Activated T-helper 9 cell treated with anti-CD3 and anti-CD28 coated beads, Interleukin-2, amount 50 U/mL, for 16 hours (primary cell): Measurements from ENCODE around the gene APPL1.

Source experiments
- DNase-seq: peaks from one replicate; pipeline ENCODE4 v3.0.0-alpha.2; 2020; ENCODE audit warnings: low read depth

APPL1 gene, protein sequence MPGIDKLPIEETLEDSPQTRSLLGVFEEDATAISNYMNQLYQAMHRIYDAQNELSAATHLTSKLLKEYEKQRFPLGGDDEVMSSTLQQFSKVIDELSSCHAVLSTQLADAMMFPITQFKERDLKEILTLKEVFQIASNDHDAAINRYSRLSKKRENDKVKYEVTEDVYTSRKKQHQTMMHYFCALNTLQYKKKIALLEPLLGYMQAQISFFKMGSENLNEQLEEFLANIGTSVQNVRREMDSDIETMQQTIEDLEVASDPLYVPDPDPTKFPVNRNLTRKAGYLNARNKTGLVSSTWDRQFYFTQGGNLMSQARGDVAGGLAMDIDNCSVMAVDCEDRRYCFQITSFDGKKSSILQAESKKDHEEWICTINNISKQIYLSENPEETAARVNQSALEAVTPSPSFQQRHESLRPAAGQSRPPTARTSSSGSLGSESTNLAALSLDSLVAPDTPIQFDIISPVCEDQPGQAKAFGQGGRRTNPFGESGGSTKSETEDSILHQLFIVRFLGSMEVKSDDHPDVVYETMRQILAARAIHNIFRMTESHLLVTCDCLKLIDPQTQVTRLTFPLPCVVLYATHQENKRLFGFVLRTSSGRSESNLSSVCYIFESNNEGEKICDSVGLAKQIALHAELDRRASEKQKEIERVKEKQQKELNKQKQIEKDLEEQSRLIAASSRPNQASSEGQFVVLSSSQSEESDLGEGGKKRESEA

DNA sequence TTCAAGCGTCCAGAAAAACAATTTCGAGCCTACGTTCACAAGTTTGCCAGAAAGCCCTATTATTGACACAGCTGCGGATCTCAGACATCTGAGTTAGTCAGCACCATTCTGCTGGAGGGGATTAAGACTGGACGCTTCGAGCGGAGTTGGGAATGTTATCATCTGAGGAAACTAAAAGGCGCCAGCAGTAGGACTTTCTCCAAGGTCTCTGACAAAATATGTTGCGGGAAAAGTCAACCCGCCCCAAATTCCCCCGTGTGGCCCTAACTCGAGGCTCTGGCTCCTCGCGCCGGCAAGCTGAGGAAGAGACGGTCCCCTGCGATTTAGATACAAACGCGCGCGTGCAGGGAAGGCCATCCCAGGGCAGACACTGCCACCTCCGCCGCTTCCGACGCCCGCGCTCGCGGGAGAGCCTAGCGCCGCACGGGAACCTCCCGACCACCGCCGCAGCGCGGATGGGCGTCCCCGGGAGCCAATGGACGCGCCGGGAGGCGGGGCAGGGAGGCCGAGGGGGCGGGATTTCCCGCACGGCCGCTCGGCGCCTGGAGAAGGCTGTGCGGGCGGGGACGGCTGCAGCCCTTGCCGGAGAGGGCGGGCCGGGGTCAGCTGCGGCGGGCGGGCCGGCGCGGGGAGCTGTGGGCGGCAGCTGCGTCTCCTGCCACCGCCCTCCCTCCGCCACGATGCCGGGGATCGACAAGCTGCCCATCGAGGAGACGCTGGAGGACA, at the start of gene APPL1:
TSS of gene APPL1 (plus strand) at position 526 of the 726 bp plus-strand sequence. CDS start at position 681, 155 bp downstream.
- peak; percentile 81 for DNase-seq

- DNase-seq, result no peak
Observed at GRCh38 chr3:57179580-57180410, 47.7 kb upstream of the APPL1 start.

GRCh38 chr3:57184526-57184925, 43.0 kb upstream of the APPL1 start:
- no peak for DNase-seq

DNA sequence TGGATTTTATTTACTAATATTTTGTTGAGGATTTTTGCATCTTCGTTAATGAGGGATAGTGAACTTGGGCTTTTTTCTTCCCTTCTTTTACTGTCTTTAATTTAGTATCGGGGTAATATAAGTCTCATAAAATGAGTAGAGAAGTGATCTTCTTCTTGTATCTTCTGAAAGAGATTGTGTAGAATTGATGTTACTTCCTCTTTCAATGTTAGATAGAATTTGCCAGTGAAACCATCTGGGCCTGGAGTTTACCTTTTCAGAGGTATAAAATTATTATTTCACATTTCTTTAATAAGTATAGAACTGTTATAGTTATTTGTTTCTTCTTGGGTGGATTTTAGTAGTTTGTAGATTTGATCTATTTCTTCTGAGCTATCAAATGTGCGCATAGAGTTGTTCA, 35.5 kb upstream of the APPL1 start:
- no peak for DNase-seq

DNA sequence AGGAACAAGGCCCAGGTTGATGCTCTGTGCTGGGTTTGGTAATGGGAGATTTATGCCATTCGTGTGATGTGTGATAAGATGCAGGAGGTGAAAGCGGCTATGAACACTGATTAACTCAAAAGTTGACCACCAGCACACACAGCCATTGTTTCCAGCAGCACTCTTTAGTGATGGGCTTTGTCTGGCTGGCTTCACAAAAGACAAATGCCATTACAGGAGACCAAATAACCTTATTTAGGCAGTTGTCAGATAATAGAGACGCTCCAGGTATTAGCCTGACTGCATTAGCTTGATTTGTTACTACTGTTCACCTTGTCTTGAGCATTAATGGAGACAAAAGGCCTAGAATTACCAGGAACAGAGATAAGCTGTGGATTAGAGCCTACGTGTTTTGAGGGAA, 32.9 kb upstream of the APPL1 start:
- DNase-seq, result no peak

DNA sequence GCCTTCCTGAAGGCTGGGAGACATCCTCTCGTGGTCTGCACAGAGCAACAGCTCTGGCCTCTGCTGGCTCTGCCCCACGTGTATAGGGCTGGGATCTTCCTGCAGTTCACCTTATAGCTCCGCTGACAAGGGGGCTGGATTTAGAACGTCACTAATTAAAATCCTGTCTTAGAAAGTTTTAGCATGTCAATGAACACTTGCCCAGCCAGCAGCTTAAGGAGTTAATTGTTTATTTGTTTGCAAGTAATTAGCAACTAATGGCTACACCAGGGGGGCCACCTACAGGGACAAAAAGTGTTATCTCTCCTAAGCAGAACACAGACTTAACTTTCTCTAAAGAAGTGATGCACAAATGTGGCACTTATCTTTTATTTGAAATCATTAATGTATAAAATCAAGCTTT, 27.6 kb upstream of the APPL1 start, which contains the start of gene HESX1:
TSS of gene HESX1 (minus strand) at position 84 of the 403 bp plus-strand sequence. CDS start at position 24, 60 bp downstream.
- DNase-seq, result no peak

- DNase-seq, result no peak
Observed at GRCh38 chr3:57206423-57206822, 21.1 kb upstream of the APPL1 start.

- DNase-seq, result no peak
Observed at GRCh38 chr3:57221883-57222282, 5.6 kb upstream of the APPL1 start.

DNA sequence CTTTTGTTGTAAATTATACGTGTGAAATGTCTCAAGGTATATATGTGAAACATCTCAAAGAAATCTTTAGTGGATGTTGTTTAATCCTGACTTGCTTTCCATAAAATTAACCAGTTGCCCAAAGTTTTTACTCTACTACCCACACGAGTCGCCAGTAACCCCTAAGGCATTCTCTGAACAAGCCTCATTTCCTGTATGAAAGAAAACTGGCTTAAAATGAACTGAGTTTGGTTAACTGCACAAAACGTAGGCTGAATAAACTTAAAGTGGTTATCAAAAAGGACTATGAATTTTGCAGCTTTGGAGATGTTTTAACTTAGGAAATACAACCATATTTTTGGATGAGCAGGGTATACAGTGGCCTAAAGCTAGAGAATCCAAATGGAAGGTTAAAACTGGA, 2.7 kb upstream of the APPL1 start:
- DNase-seq, result no peak

- DNase-seq, result no peak
Observed at GRCh38 chr3:57226176-57226575, 1.4 kb upstream of the APPL1 start.

GRCh38 chr3:57227930-57228751, 612 bp downstream of the APPL1 start:
- DNase-seq, result peak; percentile 17

DNA sequence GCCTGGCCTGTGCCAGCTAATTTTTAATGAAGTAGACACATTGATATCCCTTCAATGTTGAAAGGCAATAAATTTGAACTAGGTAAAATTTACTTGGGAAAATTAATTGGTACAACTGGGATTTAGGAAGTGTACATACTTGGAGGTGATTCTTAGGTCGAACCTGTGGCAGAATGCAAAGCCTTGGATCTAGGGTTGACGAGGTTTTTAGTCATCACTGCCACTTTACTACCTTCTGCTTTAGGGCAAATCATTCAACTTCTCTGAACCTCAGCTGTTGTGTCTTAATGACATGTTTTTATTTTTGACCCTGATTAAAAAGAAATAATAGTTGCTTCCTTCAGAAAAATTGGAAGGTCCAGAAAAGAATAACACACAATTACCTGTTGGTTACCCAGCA, 2.5 kb downstream of the APPL1 start:
- DNase-seq, result no peak

DNA sequence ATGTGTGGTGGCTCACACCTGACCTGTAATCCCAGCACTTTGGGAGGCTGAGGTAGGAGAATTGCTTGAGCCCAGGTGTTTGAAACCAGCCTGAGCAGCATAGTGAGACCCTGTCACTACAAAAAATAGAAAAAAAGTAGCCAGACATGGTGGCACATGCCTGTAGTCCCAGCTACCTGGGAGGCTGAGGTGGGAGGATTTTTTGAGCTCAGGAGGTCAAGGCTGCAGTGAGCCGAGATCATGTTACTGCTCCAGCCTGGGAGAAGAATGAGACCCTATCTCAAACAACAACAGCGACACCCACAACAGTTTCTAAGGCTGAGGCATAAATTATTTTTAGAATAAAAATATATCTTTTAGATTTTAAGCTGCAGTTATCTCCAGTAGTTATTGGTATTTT, 6.3 kb downstream of the APPL1 start:
- no peak for DNase-seq

- no peak for DNase-seq
Observed at GRCh38 chr3:57234613-57235575, 7.4 kb downstream of the APPL1 start.

DNA sequence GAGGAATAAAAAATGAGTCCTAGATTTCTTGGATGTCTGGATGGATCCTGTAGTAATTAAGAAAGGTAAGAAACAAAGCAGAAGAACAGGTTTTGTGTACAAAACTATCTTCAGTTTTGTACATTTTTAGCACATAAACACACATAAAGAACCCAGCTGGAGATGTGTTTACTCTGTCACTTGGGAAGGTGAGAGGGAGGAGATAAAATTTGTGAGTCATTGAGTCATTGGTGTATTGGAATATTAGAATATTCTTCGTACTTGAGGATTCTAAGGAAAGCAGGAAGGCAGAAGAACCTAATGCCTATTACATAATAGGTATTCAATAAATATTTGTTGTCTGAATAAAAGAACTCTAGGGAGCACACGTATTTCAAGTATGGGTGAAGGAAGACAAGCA, 17.4 kb downstream of the APPL1 start:
- no peak for DNase-seq

- DNase-seq, result no peak
Observed at GRCh38 chr3:57252404-57252803, 24.9 kb downstream of the APPL1 start.

DNA sequence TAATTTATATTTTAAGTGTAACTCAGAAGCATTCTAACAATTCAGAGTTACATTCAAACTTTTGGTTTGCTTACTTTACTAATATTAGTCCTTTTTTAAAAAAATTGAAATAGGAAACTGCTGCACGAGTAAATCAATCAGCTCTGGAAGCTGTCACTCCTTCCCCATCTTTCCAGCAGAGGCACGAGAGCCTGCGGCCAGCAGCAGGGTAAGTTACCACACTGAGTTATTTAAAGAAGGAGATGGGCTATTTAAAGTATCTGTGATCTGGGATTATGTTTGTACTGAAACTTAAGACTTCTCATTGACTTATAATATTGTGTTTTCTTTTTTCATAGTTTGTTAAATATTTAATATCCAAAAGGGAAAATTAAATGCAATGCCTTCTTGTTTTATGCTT, 29.3 kb downstream of the APPL1 start:
- no peak for DNase-seq

DNA sequence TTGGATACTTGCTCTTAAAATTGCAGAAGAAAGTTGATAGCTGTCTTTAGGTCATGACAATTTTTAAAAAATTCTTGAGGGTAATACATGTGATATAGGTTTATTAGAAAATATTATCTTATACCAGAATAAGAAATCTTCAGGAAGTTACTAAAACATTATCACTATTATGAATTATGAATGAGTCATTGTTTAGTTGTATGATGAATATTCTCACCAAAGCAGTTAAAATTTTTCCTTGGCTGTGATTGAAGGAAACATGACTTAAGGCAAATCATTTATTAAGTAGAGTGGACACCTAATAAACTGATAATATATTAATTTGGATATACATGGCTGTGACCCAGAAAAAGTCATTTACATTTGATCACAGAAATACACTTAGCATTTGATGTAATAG, 30.1 kb downstream of the APPL1 start:
- no peak for DNase-seq

GRCh38 chr3:57261119-57261518, 33.6 kb downstream of the APPL1 start:
- DNase-seq, result no peak

DNA sequence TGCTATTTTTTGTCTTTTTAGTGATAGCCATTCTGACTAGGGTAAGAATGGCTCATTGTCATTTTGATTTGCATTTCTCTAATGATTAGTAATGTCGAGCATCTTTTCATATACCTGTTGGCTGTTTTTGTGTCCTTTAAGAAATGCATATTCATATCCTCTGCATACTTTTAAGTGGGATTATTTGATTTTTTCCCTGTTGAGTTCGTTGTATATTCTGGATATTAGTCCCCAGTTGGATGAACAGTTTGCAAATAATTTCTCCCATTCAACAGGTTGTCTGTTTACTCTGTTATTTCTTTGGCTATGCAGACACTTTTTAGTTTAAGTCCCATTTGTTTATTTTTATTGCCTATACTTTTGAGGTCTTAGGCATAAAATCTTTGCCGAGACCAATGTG, 34.4 kb downstream of the APPL1 start:
- no peak for DNase-seq
